ENCODE results near the gene ZNF362. TPM values are rescaled to one million over a fixed set of nuclear protein-coding genes. Genes with fewer than 3 reads are reported as not detected.

Gene ZNF362
- total RNA-seq, 2 experiments from 2014 or later = 24.7 to 26.6 TPM

DNA sequence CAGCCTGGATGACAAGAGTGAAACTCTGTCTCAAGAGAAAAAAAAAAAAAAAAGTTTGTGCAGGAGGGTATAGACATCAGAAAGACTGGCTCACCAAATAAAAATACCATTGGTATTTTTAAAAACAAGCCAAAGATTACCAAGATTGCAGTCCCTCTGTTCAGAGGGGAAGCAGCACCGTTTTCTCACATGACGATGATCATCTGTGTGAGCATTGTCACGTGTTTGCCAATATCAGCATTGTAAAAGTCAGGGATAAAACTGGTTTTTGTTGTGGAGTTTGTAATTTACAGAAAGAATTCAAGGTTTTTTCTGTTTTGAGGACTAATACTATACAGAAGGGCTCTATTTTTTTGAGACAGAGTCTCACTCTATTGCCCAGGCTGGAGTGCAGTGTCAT is 26.5 kb downstream of the ZNF362 start:
- no peaks in the 10 kb centered on the region for H3K9me3 Mint-ChIP-seq
- no peak for DNase-seq
- no peaks in the 10 kb centered on the region for H3K27me3 ChIP-seq (ENCODE audit: control insufficient read depth in 1 of 2, insufficient read depth in 2 of 2, low read length in 2 of 2)
- ChIA-PET CTCF (interaction anchor here (1.3 to 1.4 kb wide), 2 partner anchors 11 to 13 kb away, joined by 3 read pairs; no protein-coding TSS in a partner anchor), POLR2A (no interaction called here)
- peaks cover 80% of the 10 kb centered on the region for H3K36me3 Mint-ChIP-seq (ENCODE audit: low read depth)
- no peaks in the 10 kb centered on the region for H3K4me1 ChIP-seq (ENCODE audit: insufficient read depth, low read length)
- no peak for TF ChIP-seq CTCF (IDR thresholded peaks at IDR 0.05)
- no peak overlapping the region for H3K27ac ChIP-seq (ENCODE audit: low read depth in 1 of 2, low read length in 2 of 2)
- H3K4me3 Mint-ChIP-seq = no peak overlapping the region
- no peaks in the 10 kb centered on the region for H3K4me1 Mint-ChIP-seq (ENCODE audit: low read depth)
- no peaks in the 10 kb centered on the region for H3K9me3 ChIP-seq (ENCODE audit: control insufficient read depth in 1 of 2, insufficient read depth in 1 of 2, low read length in 2 of 2)
- no peaks in the 10 kb centered on the region for H3K27me3 Mint-ChIP-seq
- H3K4me3 ChIP-seq (ENCODE audit: low read length) = no peak overlapping the region
- no peak for ATAC-seq (ENCODE audit: poor library complexity)
- no peak overlapping the region for H3K27ac Mint-ChIP-seq
- intact Hi-C loops (cut with DNase I, micrococcal nuclease) = no loop called here
- H3K36me3 ChIP-seq (ENCODE audit: insufficient read depth, low read length) = peaks cover 55% of the 10 kb centered on the region

DNA sequence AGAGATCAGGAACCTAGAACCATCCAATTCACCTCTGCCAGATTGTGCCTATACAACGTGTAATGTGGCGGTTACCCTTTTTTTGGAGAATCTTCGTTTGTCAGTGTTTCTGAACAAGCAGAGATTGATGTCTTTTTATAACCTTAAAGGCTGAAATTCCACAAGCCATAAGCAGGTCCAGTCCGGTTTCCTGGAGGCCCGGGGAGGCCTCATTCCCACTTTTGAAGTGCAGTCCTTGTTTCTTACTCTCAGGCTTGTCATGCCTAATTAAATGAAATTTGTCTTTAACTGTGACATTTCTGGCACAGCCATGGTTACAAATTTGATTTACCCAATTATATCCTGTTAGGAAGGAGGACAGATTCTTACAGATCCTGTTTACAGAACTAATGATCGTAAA is 27.8 kb downstream of the ZNF362 start:
- Mint-ChIP-seq H3K36me3 (ENCODE audit: low read depth) (peaks cover 84% of the 10 kb centered on the region), H3K27ac (no peak overlapping the region), H3K27me3 (no peaks in the 10 kb centered on the region), H3K4me1 (ENCODE audit: low read depth) (no peaks in the 10 kb centered on the region), H3K9me3 (no peaks in the 10 kb centered on the region), H3K4me3 (no peak overlapping the region)
- Histone ChIP-seq H3K9me3 (ENCODE audit: control insufficient read depth in 1 of 2, insufficient read depth in 1 of 2, low read length in 2 of 2) (peaks cover 0 to 5% of the 10 kb centered on the region in 2 experiments), H3K36me3 (ENCODE audit: insufficient read depth, low read length) (peaks cover 51% of the 10 kb centered on the region), H3K4me1 (ENCODE audit: insufficient read depth, low read length) (no peaks in the 10 kb centered on the region), H3K27me3 (ENCODE audit: control insufficient read depth in 1 of 2, insufficient read depth in 2 of 2, low read length in 2 of 2) (no peaks in the 10 kb centered on the region), H3K27ac (ENCODE audit: low read depth in 1 of 2, low read length in 2 of 2) (no peak overlapping the region), H3K4me3 (ENCODE audit: low read length) (no peak overlapping the region)
- no peak for DNase-seq
- ChIA-PET POLR2A (no interaction called here), CTCF (interaction anchor here (1.4 kb wide), 1 partner anchor 12 kb away, joined by 3 read pairs; no protein-coding TSS in a partner anchor)
- no peak for TF ChIP-seq CTCF (IDR thresholded peaks at IDR 0.05)
- intact Hi-C loops (cut with DNase I, micrococcal nuclease) = no loop called here
- ATAC-seq (ENCODE audit: poor library complexity) = no peak

- H3K27ac ChIP-seq (ENCODE audit: low read depth in 1 of 2, low read length in 2 of 2) = no peak overlapping the region
- DNase-seq (no peak), ATAC-seq (ENCODE audit: poor library complexity) (no peak)
- intact Hi-C loops (cut with DNase I, micrococcal nuclease) = no loop called here
- CTCF ChIA-PET = no interaction called here
- Mint-ChIP-seq H3K36me3 (ENCODE audit: low read depth) (peaks cover 86% of the 10 kb centered on the region), H3K4me1 (ENCODE audit: low read depth) (no peaks in the 10 kb centered on the region), H3K4me3 (no peak overlapping the region), H3K27me3 (no peaks in the 10 kb centered on the region), H3K9me3 (no peaks in the 10 kb centered on the region), H3K27ac (peak overlapping the region; percentile 15)
- no peak for TF ChIP-seq CTCF (IDR thresholded peaks at IDR 0.05)
- H3K9me3 ChIP-seq (ENCODE audit: control insufficient read depth in 1 of 2, insufficient read depth in 1 of 2, low read length in 2 of 2) = peaks cover 0 to 14% of the 10 kb centered on the region in 2 experiments
- POLR2A ChIA-PET = no interaction called here
- peaks cover 42% of the 10 kb centered on the region for H3K36me3 ChIP-seq (ENCODE audit: insufficient read depth, low read length)
- no peak overlapping the region for H3K4me3 ChIP-seq (ENCODE audit: low read length)
- no peaks in the 10 kb centered on the region for H3K27me3 ChIP-seq (ENCODE audit: control insufficient read depth in 1 of 2, insufficient read depth in 2 of 2, low read length in 2 of 2)
- H3K4me1 ChIP-seq (ENCODE audit: insufficient read depth, low read length) = no peaks in the 10 kb centered on the region
Observed at GRCh38 chr1:33286451-33287185, 30.3 kb downstream of the ZNF362 start.
